H1 (cell line): ENCODE data around the gene AGBL1. TPM values are rescaled to one million over a fixed set of nuclear protein-coding genes. Genes with fewer than 3 reads are reported as not detected.

Experiments
- BACH1 ChIP-seq: IDR thresholded peaks from 2 replicates; pipeline ENCODE4 v1.6.1; 2012; ENCODE audit warnings: low read length, improper control_type of control experiment
- EZH2 ChIP-seq: fragments of 200-600 bp; sonication (generic); IDR thresholded peaks from 2 replicates; pipeline ENCODE4 v1.7.1; 2012; ENCODE audit warnings: low read depth, mild to moderate bottlenecking, moderate library complexity, low read length, inconsistent platforms; ENCODE audit not compliant: severe bottlenecking
- KDM4A ChIP-seq: IDR thresholded peaks from one replicate; pipeline ENCODE4 v1.7.1; 2012; ENCODE audit warnings: low read depth, mild to moderate bottlenecking, moderate library complexity, low read length, inconsistent platforms; ENCODE audit not compliant: severe bottlenecking
- MAFK ChIP-seq: IDR thresholded peaks from 2 replicates; pipeline ENCODE4 v1.6.1; 2012; ENCODE audit warnings: low read depth, mild to moderate bottlenecking, improper control_type of control experiment, low read length
- POLR2AphosphoS5 ChIP-seq: IDR thresholded peaks from 2 replicates; pipeline ENCODE4 v1.6.1; 2011; ENCODE audit warnings: low read depth, low read length
- polyA plus RNA-seq, 7 experiments: library from polyadenylated mRNA; depleted of rRNA in 3 of 7; stranded (reverse) in 5 of 7; unstranded in 2 of 7; fragments of >200 nt in 5 of 7; fragments of 200-250 nt in 2 of 7; gene quantifications; 1 replicate in 5 of 7; 2 replicates in 1 of 7; 4 replicates in 1 of 7; pipeline versions ENCODE4 v1.2.1 to v1.2.3, GENCODE V29; 2011 to 2013; ENCODE audit warnings: missing spikeins in 2 of 7, mixed read lengths in 2 of 7
- total RNA-seq: library from RNA; stranded (reverse); fragmentation: NEBNext Ultra II Directional; extraction: Animal tissue kit (Norgen Biotek cat#: 25700); gene quantifications from 2 replicates; pipeline ENCODE4 v1.2.1, GENCODE V29; 2021

The AGBL1 gene
- total and polyA plus RNA-seq, 2 of the 8 experiments (the other 6 are each of a cell fraction or from before 2014, with no cell fraction given), result not detected

GRCh38 chr15:86439614-86440013 is 359.9 kb downstream of the AGBL1 start (continued):
- TF ChIP-seq POLR2AphosphoS5 (no peak), EZH2 (no peak), KDM4A (no peak), MAFK (no peak), BACH1 (no peak)
